H1 (cell line): ENCODE data around the gene HS2ST1. TPM values are rescaled to one million over a fixed set of nuclear protein-coding genes. Genes with fewer than 3 reads are reported as not detected.

ENCODE experiments used
- CTCF ChIA-PET: fragments of 300-600 bp; sonication (Branson Sonifier 250); formaldehyde crosslinking; loops from one replicate; lab custom pipeline; 2021; ENCODE audit not compliant: partially characterized antibody; lab: Charles Lee
- POLR2A ChIA-PET: fragments of 300-600 bp; sonication (Branson Sonifier 250); formaldehyde crosslinking; loops from one replicate; lab custom pipeline; 2021; ENCODE audit warnings: inconsistent platforms; ENCODE audit not compliant: partially characterized antibody; lab: Charles Lee
- DNase-seq, 2 experiments: peaks; one replicate each; pipeline versions ENCODE4 v3.0.0 to v3.0.0-alpha.2; 2010 to 2022; ENCODE audit warnings: low spot score in 2 of 2, low read depth in 1 of 2, mixed read lengths in 1 of 2
- FAIRE-seq: peaks from 2 replicates; lab custom pipeline; 2011; peaks lifted over from hg19 to GRCh38; lab: Jason Lieb, UNC
- H2AFZ ChIP-seq: 2 replicates; pipeline ENCODE4 v1.8.1; 2012; ENCODE audit warnings: low read length, inconsistent platforms
- H2AK5ac ChIP-seq: 2 replicates; pipeline ENCODE4 v1.6.1; 2013; ENCODE audit warnings: low read depth, low read length
- H2BK120ac ChIP-seq: replicated peaks from 2 replicates; pipeline ENCODE3; 2013; ENCODE audit warnings: low read depth, low read length, inconsistent platforms
- H2BK12ac ChIP-seq: 2 replicates; pipeline ENCODE4 v1.6.1; 2013; ENCODE audit warnings: low read depth, low read length
- H2BK15ac ChIP-seq: 2 replicates; pipeline ENCODE4 v1.6.1; 2013; ENCODE audit warnings: low read length
- H2BK20ac ChIP-seq: 2 replicates; pipeline ENCODE4 v1.6.1; 2013; ENCODE audit warnings: low read length
- H2BK5ac ChIP-seq: 2 replicates; pipeline ENCODE4 v1.6.1; 2013; ENCODE audit warnings: low read depth, low read length
- H3K14ac ChIP-seq: 2 replicates; pipeline ENCODE4 v1.6.1; 2013; ENCODE audit warnings: inconsistent platforms; ENCODE audit not compliant: insufficient read length
- H3K18ac ChIP-seq: 2 replicates; pipeline ENCODE4 v1.6.1; 2013; ENCODE audit warnings: low read length; ENCODE audit errors: extremely low read depth
- H3K23ac ChIP-seq: 2 replicates; pipeline ENCODE4 v1.6.1; 2013; ENCODE audit warnings: inconsistent platforms; ENCODE audit not compliant: insufficient read length
- H3K23me2 ChIP-seq: 2 replicates; pipeline ENCODE4 v1.6.1; 2013; ENCODE audit warnings: low read depth, low read length
- H3K27ac ChIP-seq: 2 replicates; pipeline ENCODE4 v1.6.1; 2011; ENCODE audit warnings: low read depth, low read length, inconsistent platforms
- H3K27me3 ChIP-seq, 4 experiments: replicated peaks in 1 of 4; 1 replicate in 1 of 4; 2 replicates in 3 of 4; pipeline versions ENCODE4 v1.6.1 to v1.8.1; 2011 to 2013; ENCODE audit warnings: low read length in 3 of 4, mild to moderate bottlenecking in 3 of 4, inconsistent platforms in 2 of 4, mixed read lengths in 2 of 4, moderate library complexity in 1 of 4; ENCODE audit not compliant: control insufficient read depth in 3 of 4, insufficient read depth in 3 of 4; ENCODE audit errors: extremely low read depth in 1 of 4
- H3K36me3 ChIP-seq, 4 experiments: 2 replicates each; pipeline versions ENCODE4 v1.6.1 to v1.8.1; 2011 to 2013; ENCODE audit warnings: mild to moderate bottlenecking in 4 of 4, low read length in 3 of 4, moderate library complexity in 2 of 4, control low read depth in 1 of 4, inconsistent platforms in 1 of 4; ENCODE audit not compliant: insufficient read depth in 4 of 4, control insufficient read depth in 2 of 4
- H3K4ac ChIP-seq: replicated peaks from 2 replicates; pipeline ENCODE3; 2013; ENCODE audit warnings: low read length, low read depth, mixed read lengths, inconsistent platforms; ENCODE audit not compliant: insufficient read length
- H3K4me1 ChIP-seq, 4 experiments: replicated peaks in 1 of 4; 1 replicate in 1 of 4; 2 replicates in 3 of 4; pipeline versions ENCODE4 v1.6.1 to v1.8.1; 2011 to 2013; ENCODE audit warnings: low read length in 3 of 4, inconsistent platforms in 2 of 4, mixed read lengths in 1 of 4; ENCODE audit not compliant: insufficient read depth in 4 of 4, control insufficient read depth in 3 of 4
- H3K4me2 ChIP-seq, 2 experiments: 2 replicates each; pipeline versions ENCODE4 v1.6.1 to v1.8.1; 2011 to 2013; ENCODE audit warnings: low read depth in 2 of 2, low read length in 2 of 2, control low read depth in 1 of 2, inconsistent platforms in 1 of 2, mild to moderate bottlenecking in 1 of 2; ENCODE audit not compliant: insufficient read depth in 1 of 2
- H3K4me3 ChIP-seq, 4 experiments: fragments of 200-600, 300-600 bp in 1 of 4; sonication (generic), shearing (Covaris generic), sonication (Bioruptor Twin) in 1 of 4; 2 replicates each; pipeline versions ENCODE4 v1.5.1 to v1.8.1; 2011 to 2016; ENCODE audit warnings: low read length in 4 of 4, low read depth in 3 of 4, control low read depth in 2 of 4, inconsistent platforms in 2 of 4, mild to moderate bottlenecking in 2 of 4, mixed read lengths in 1 of 4, moderate library complexity in 1 of 4; ENCODE audit not compliant: insufficient read depth in 2 of 4; ENCODE audit errors: extremely low read depth in 1 of 4
- H3K56ac ChIP-seq: replicated peaks from 2 replicates; pipeline ENCODE3; 2013; ENCODE audit warnings: low read depth, mild to moderate bottlenecking, mixed read lengths, low read length, inconsistent platforms; ENCODE audit not compliant: insufficient read length
- H3K79me1 ChIP-seq: 2 replicates; pipeline ENCODE4 v1.6.1; 2013; ENCODE audit warnings: low read depth, low read length, control low read depth
- H3K79me2 ChIP-seq, 2 experiments: 2 replicates each; pipeline versions ENCODE4 v1.6.1 to v1.8.1; 2012 to 2013; ENCODE audit warnings: low read length in 2 of 2, mild to moderate bottlenecking in 2 of 2, inconsistent platforms in 1 of 2; ENCODE audit not compliant: insufficient read depth in 2 of 2, control insufficient read depth in 1 of 2
- H3K9ac ChIP-seq, 4 experiments: replicated peaks in 1 of 4; 1 replicate in 1 of 4; 2 replicates in 3 of 4; pipeline versions ENCODE4 v1.6.1 to v1.8.1; 2011 to 2013; ENCODE audit warnings: low read depth in 3 of 4, low read length in 3 of 4, control low read depth in 2 of 4, mild to moderate bottlenecking in 2 of 4, moderate library complexity in 2 of 4, inconsistent platforms in 1 of 4; ENCODE audit errors: extremely low read depth in 1 of 4
- H3K9me3 ChIP-seq, 2 experiments: 2 replicates each; pipeline versions ENCODE4 v1.6.1 to v1.8.1; 2012 to 2013; ENCODE audit warnings: mild to moderate bottlenecking in 2 of 2, moderate library complexity in 2 of 2, control low read depth in 1 of 2, inconsistent platforms in 1 of 2, low read depth in 1 of 2, low read length in 1 of 2, mixed read lengths in 1 of 2; ENCODE audit not compliant: insufficient read depth in 2 of 2
- H4K20me1 ChIP-seq, 2 experiments: replicated peaks in 1 of 2; 2 replicates each; pipeline versions ENCODE3 to v1.8.1; 2011 to 2013; ENCODE audit warnings: inconsistent platforms in 2 of 2, low read length in 2 of 2, mild to moderate bottlenecking in 1 of 2; ENCODE audit not compliant: insufficient read depth in 2 of 2, control insufficient read depth in 1 of 2
- H4K5ac ChIP-seq: 2 replicates; pipeline ENCODE4 v1.6.1; 2013; ENCODE audit warnings: low read length, low read depth, mixed read lengths, inconsistent platforms; ENCODE audit not compliant: insufficient read length
- H4K8ac ChIP-seq: 2 replicates; pipeline ENCODE4 v1.8.0; 2013; ENCODE audit warnings: mild to moderate bottlenecking, moderate library complexity, low read length, inconsistent platforms; ENCODE audit not compliant: insufficient read depth; ENCODE audit errors: extremely low read depth
- H4K91ac ChIP-seq: replicated peaks from 2 replicates; pipeline ENCODE3; 2013; ENCODE audit warnings: low read length, mixed read lengths, inconsistent platforms; ENCODE audit not compliant: insufficient read length
- ATF2 ChIP-seq: IDR thresholded peaks from 2 replicates; pipeline ENCODE4 v1.6.1; 2012; ENCODE audit warnings: low read length, inconsistent platforms
- ATF3 ChIP-seq: IDR thresholded peaks from 2 replicates; pipeline ENCODE4 v1.6.1; 2011; ENCODE audit warnings: low read depth, mild to moderate bottlenecking, low read length; ENCODE audit not compliant: insufficient read depth
- CHD1 ChIP-seq: IDR thresholded peaks from 2 replicates; pipeline ENCODE4 v1.6.1; 2012; ENCODE audit warnings: low read depth, low read length, improper control_type of control experiment
- CHD2 ChIP-seq: IDR thresholded peaks from 2 replicates; pipeline ENCODE4 v1.6.1; 2012; ENCODE audit warnings: low read length, improper control_type of control experiment
- CREB1 ChIP-seq: IDR thresholded peaks from 2 replicates; pipeline ENCODE4 v1.6.1; 2012; ENCODE audit warnings: inconsistent platforms
- GABPA ChIP-seq: IDR thresholded peaks from 2 replicates; pipeline ENCODE4 v1.6.1; 2011; ENCODE audit warnings: mild to moderate bottlenecking, low read length, moderate library complexity, borderline replicate concordance; ENCODE audit not compliant: insufficient read depth
- KDM4A ChIP-seq: IDR thresholded peaks from one replicate; pipeline ENCODE4 v1.7.1; 2012; ENCODE audit warnings: low read depth, mild to moderate bottlenecking, moderate library complexity, low read length, inconsistent platforms; ENCODE audit not compliant: severe bottlenecking
- PHF8 ChIP-seq: fragments of 200-600 bp; sonication (generic); conservative IDR thresholded peaks from 2 replicates; pipeline ENCODE4 v1.7.1; 2012; ENCODE audit warnings: low read depth, mild to moderate bottlenecking, inconsistent platforms, low read length, moderate library complexity
- RBBP5 ChIP-seq: IDR thresholded peaks from 2 replicates; pipeline ENCODE4 v1.7.1; 2012; ENCODE audit warnings: low read depth, mild to moderate bottlenecking, inconsistent platforms, low read length, moderate library complexity, borderline replicate concordance
- USF2 ChIP-seq: IDR thresholded peaks from 2 replicates; pipeline ENCODE4 v1.6.1; 2011; ENCODE audit warnings: low read length, improper control_type of control experiment
- WGBS, 2 experiments: shearing (Covaris generic) in 1 of 2; methylation state at CpG; one replicate each; pipeline versions ENCODE4 v1.1.6 to v1.1.7; 2013 to 2015; ENCODE audit warnings: low lambda C conversion rate in 2 of 2, mixed read lengths in 2 of 2, inconsistent platforms in 1 of 2, low coverage in 1 of 2, missing lambda C conversion rate in 1 of 2; ENCODE audit not compliant: insufficient replicate concordance in 2 of 2, insufficient coverage in 1 of 2, insufficient read length in 1 of 2; ENCODE audit errors: extremely low coverage in 1 of 2, missing lambda C conversion rate in 1 of 2; 5-methylcytosine and 5-hydroxymethylcytosine counted together
- polyA plus RNA-seq, 7 experiments: library from polyadenylated mRNA; depleted of rRNA in 3 of 7; stranded (reverse) in 5 of 7; unstranded in 2 of 7; fragments of >200 nt in 5 of 7; fragments of 200-250 nt in 2 of 7; gene quantifications; 1 replicate in 5 of 7; 2 replicates in 1 of 7; 4 replicates in 1 of 7; pipeline versions ENCODE4 v1.2.1 to v1.2.3, GENCODE V29; 2011 to 2013; ENCODE audit warnings: missing spikeins in 2 of 7, mixed read lengths in 2 of 7
- total RNA-seq: library from RNA; stranded (reverse); fragmentation: NEBNext Ultra II Directional; extraction: Animal tissue kit (Norgen Biotek cat#: 25700); gene quantifications from 2 replicates; pipeline ENCODE4 v1.2.1, GENCODE V29; 2021

HS2ST1 gene
- total and polyA plus RNA-seq, 2 of the 8 experiments (the other 6 are each of a cell fraction or from before 2014, with no cell fraction given) = 5.2 to 28.3 TPM

- H3K4me2 ChIP-seq = no peak overlapping the region
- no peak overlapping the region for H2AFZ ChIP-seq
- DNase-seq (no peak), FAIRE-seq (no peak)
- CTCF ChIA-PET = interaction anchor here (1.4 kb wide), 1 partner anchor 22 kb away, joined by 4 read pairs; no protein-coding TSS in a partner anchor
- H3K4ac ChIP-seq = no peak overlapping the region
- H4K5ac ChIP-seq = no peak overlapping the region
- H2BK12ac ChIP-seq = no peak overlapping the region
- H2BK5ac ChIP-seq = no peak overlapping the region
- H3K9me3 ChIP-seq = no peaks in the 10 kb centered on the region; a peak in 2 of 4 replicates
- 68% methylated on average over 4 of the region's 4 CpGs; no CpG with 5 or more reads in 1 of the 2 experiments for WGBS, 2 experiments
- H4K20me1 ChIP-seq = no peaks in the 10 kb centered on the region
- no peak overlapping the region for H2BK15ac ChIP-seq
- H3K56ac ChIP-seq = no peak overlapping the region
- H2AK5ac ChIP-seq = no peak overlapping the region
- H4K91ac ChIP-seq = no peak overlapping the region
- no peak overlapping the region for H3K27ac ChIP-seq
- no peaks in the 10 kb centered on the region for H3K79me1 ChIP-seq
- H2BK20ac ChIP-seq = no peak overlapping the region
- no peak overlapping the region for H3K23ac ChIP-seq
- POLR2A ChIA-PET = no interaction called here
- no peaks in the 10 kb centered on the region for H3K4me1 ChIP-seq
- H4K8ac ChIP-seq = no peak overlapping the region
- no peak overlapping the region for H2BK120ac ChIP-seq
- no peaks in the 10 kb centered on the region for H3K27me3 ChIP-seq
- H3K79me2 ChIP-seq = peaks cover 0 to 53% of the 10 kb centered on the region in 2 experiments; a peak in 2 of 4 replicates
- H3K4me3 ChIP-seq = no peak overlapping the region
- no peak overlapping the region for H3K9ac ChIP-seq
- no peak overlapping the region for H3K18ac ChIP-seq
- H3K23me2 ChIP-seq = no peaks in the 10 kb centered on the region
- no peaks in the 10 kb centered on the region; a peak in 1 of 8 replicates for H3K36me3 ChIP-seq
- H3K14ac ChIP-seq = no peak overlapping the region
- TF ChIP-seq PHF8 (no peak), CHD1 (no peak), RBBP5 (no peak), USF2 (no peak), CHD2 (no peak), ATF3 (no peak), ATF2 (no peak), CREB1 (no peak), GABPA (no peak), KDM4A (no peak)
Measured at GRCh38 chr1:87046951-87047350, 132.5 kb downstream of the HS2ST1 start.
